ENCODE results near the gene ZNF260. TPM values are rescaled to one million over a fixed set of nuclear protein-coding genes. Genes with fewer than 3 reads are reported as not detected.
A peak's percentile ranks its signal among the peaks of the same experiment; 100 is the strongest.

ZNF260 gene
- total and polyA plus RNA-seq, 2 donors from 2014 or later, result 5.4 to 12.8 TPM

- FAIRE-seq (no peak), DNase-seq (no peak)
- intact Hi-C loops (cut with DNase I), result no loop called here
- H3K27ac ChIP-seq (ENCODE audit: low read depth in 2 of 2, low read length in 2 of 2), result no peak overlapping the region
- peaks cover 6 to 12% (median 8%) of the 10 kb centered on the region in 3 donors for H3K36me3 ChIP-seq (ENCODE audit: control insufficient read depth in 2 of 3, insufficient read depth in 3 of 3, low read length in 3 of 3)
- H3K27me3 ChIP-seq (ENCODE audit: control insufficient read depth, insufficient read depth, low read length), result no peaks in the 10 kb centered on the region
- peaks cover 0 to 11% (median 4%) of the 10 kb centered on the region in 3 donors for H3K4me1 ChIP-seq (ENCODE audit: control insufficient read depth in 2 of 3, insufficient read depth in 2 of 3, low read depth in 1 of 3, low read length in 3 of 3)
- TF ChIP-seq CTCF (IDR thresholded peaks at IDR 0.05; ENCODE audit: borderline replicate concordance, extremely low read depth, insufficient read depth), result no peak
- H3K4me3 ChIP-seq (ENCODE audit: low read length in 3 of 3), result peak overlapping the region; percentile 26 to 95 (median 76)
- peak overlapping the region in 1 of 3 donors; percentile 37 for H3K9ac ChIP-seq (ENCODE audit: low read length in 3 of 3)
- peaks cover 0 to 3% (median 2%) of the 10 kb centered on the region in 3 donors for H3K9me3 ChIP-seq (ENCODE audit: control insufficient read depth in 2 of 3, insufficient read depth in 1 of 3, low read length in 3 of 3)
These were observed 1.5 kb downstream of the ZNF260 start for GRCh38 chr19:36526581-36526980.

- intact Hi-C loops (cut with DNase I), result no loop called here
- H3K4me3 ChIP-seq (ENCODE audit: low read length in 3 of 3), result no peak overlapping the region
- peaks cover 0 to 4% (median 2%) of the 10 kb centered on the region in 3 donors for H3K9me3 ChIP-seq (ENCODE audit: control insufficient read depth in 2 of 3, insufficient read depth in 1 of 3, low read length in 3 of 3)
- no peak for TF ChIP-seq CTCF (IDR thresholded peaks at IDR 0.05; ENCODE audit: borderline replicate concordance, extremely low read depth, insufficient read depth)
- DNase-seq, result no peak
- no peak overlapping the region for H3K9ac ChIP-seq (ENCODE audit: low read length in 3 of 3)
- FAIRE-seq, result no peak
- peaks cover 6 to 12% (median 8%) of the 10 kb centered on the region in 3 donors for H3K36me3 ChIP-seq (ENCODE audit: control insufficient read depth in 2 of 3, insufficient read depth in 3 of 3, low read length in 3 of 3)
- H3K4me1 ChIP-seq (ENCODE audit: control insufficient read depth in 2 of 3, insufficient read depth in 2 of 3, low read depth in 1 of 3, low read length in 3 of 3), result peaks cover 0 to 11% (median 4%) of the 10 kb centered on the region in 3 donors
- no peak overlapping the region for H3K27ac ChIP-seq (ENCODE audit: low read depth in 2 of 2, low read length in 2 of 2)
- H3K27me3 ChIP-seq (ENCODE audit: control insufficient read depth, insufficient read depth, low read length), result no peaks in the 10 kb centered on the region
These were observed 3.5 kb downstream of the ZNF260 start for GRCh38 chr19:36524617-36525016.

- no peak for DNase-seq
- intact Hi-C loops (cut with DNase I), result no loop called here
- H3K4me1 ChIP-seq (ENCODE audit: control insufficient read depth in 2 of 3, insufficient read depth in 2 of 3, low read depth in 1 of 3, low read length in 3 of 3), result no peaks in the 10 kb centered on the region
- H3K27ac ChIP-seq (ENCODE audit: low read depth in 2 of 2, low read length in 2 of 2), result no peak overlapping the region
- peaks cover 27 to 36% (median 35%) of the 10 kb centered on the region in 3 donors for H3K36me3 ChIP-seq (ENCODE audit: control insufficient read depth in 2 of 3, insufficient read depth in 3 of 3, low read length in 3 of 3)
- no peaks in the 10 kb centered on the region for H3K27me3 ChIP-seq (ENCODE audit: control insufficient read depth, insufficient read depth, low read length)
- H3K9me3 ChIP-seq (ENCODE audit: control insufficient read depth in 2 of 3, insufficient read depth in 1 of 3, low read length in 3 of 3), result peaks cover 18 to 78% (median 45%) of the 10 kb centered on the region in 3 donors
- TF ChIP-seq CTCF (IDR thresholded peaks at IDR 0.05; ENCODE audit: borderline replicate concordance, extremely low read depth, insufficient read depth), result no peak
- H3K9ac ChIP-seq (ENCODE audit: low read length in 3 of 3), result no peak overlapping the region
- FAIRE-seq, result no peak
- H3K4me3 ChIP-seq (ENCODE audit: low read length in 3 of 3), result peak overlapping the region in 2 of 3 donors; percentile 7 to 14
These were observed 14.0 kb downstream of the ZNF260 start for GRCh38 chr19:36514012-36514612.

All from kidney (tissue), 14 donors.